Measurements from ENCODE around the gene SLC47A2. TPM values are rescaled to one million over a fixed set of nuclear protein-coding genes. Genes with fewer than 3 reads are reported as not detected.

The SLC47A2 gene
- total and polyA plus RNA-seq, 2 of the 13 experiments (the other 11 are each of a cell fraction or from before 2014, with no cell fraction given): 0.04 TPM; not detected in 1

- peak; percentile 87 for TF ChIP-seq HMGXB3 (CRISPR knock-in tag; IDR thresholded peaks at IDR 0.05; ENCODE audit: borderline replicate concordance)
- TF ChIP-seq ZNF646 (CRISPR knock-in tag; IDR thresholded peaks at IDR 0.05): peak; percentile 31; the same call in 1 of the 2 replicates
- TF ChIP-seq KDM4B (CRISPR knock-in tag; IDR thresholded peaks at IDR 0.05): peak; percentile 91; the same call in 1 of the 2 replicates
- TF ChIP-seq ZSCAN30 (CRISPR knock-in tag; IDR thresholded peaks at IDR 0.05): 0 out of 2 replicates have a peak, but pooled peaks have one; percentile 85
- 0 out of 2 replicates have a peak, but pooled peaks have one; percentile 81 for TF ChIP-seq ZNF20 (CRISPR knock-in tag; IDR thresholded peaks at IDR 0.05)
- no peak for TF ChIP-seq ZNF546 (CRISPR knock-in tag; conservative IDR thresholded peaks at IDR 0.05)
- no peak; the same call in 1 of the 2 replicates for TF ChIP-seq TGIF2 (CRISPR knock-in tag; IDR thresholded peaks at IDR 0.05)
- peak; percentile 99 for TF ChIP-seq ZGPAT (CRISPR knock-in tag; IDR thresholded peaks at IDR 0.05)
- TF ChIP-seq NFIB (CRISPR knock-in tag; IDR thresholded peaks at IDR 0.05; ENCODE audit: borderline replicate concordance): no peak
- no peak for TF ChIP-seq ZNF484 (CRISPR knock-in tag; IDR thresholded peaks at IDR 0.05; ENCODE audit: borderline replicate concordance, low read depth)
- no peak for TF ChIP-seq ZNF850 (CRISPR knock-in tag; conservative IDR thresholded peaks at IDR 0.05)
- TF ChIP-seq RBFOX2 (IDR thresholded peaks at IDR 0.05; ENCODE audit: low read depth, low read length): peak; percentile 99
- TF ChIP-seq ZNF547 (CRISPR knock-in tag; IDR thresholded peaks at IDR 0.05): peak; percentile 80; the same call in 1 of the 2 replicates
- TF ChIP-seq NFATC3 (CRISPR knock-in tag; IDR thresholded peaks at IDR 0.05): no peak
- peak; percentile 76; the same call in 1 of the 2 replicates for TF ChIP-seq ZNF790 (CRISPR knock-in tag; IDR thresholded peaks at IDR 0.05; ENCODE audit: borderline replicate concordance)
- TF ChIP-seq GABPB1 (CRISPR knock-in tag; IDR thresholded peaks at IDR 0.05): peak; percentile 86
These were observed 67.7 kb downstream of the SLC47A2 start, which contains the start of gene ALDH3A2 (continued) for GRCh38 chr17:19648475-19649273.
